DMS79 treated with DMSO at 0.1 percent for 48 hours (cell line): ENCODE results near the gene NOS1AP.

ENCODE experiments used
- DNase-seq: peaks from one replicate; lab custom pipeline; 2025; lab: John Stamatoyannopoulos, UW

The NOS1AP gene

DNA sequence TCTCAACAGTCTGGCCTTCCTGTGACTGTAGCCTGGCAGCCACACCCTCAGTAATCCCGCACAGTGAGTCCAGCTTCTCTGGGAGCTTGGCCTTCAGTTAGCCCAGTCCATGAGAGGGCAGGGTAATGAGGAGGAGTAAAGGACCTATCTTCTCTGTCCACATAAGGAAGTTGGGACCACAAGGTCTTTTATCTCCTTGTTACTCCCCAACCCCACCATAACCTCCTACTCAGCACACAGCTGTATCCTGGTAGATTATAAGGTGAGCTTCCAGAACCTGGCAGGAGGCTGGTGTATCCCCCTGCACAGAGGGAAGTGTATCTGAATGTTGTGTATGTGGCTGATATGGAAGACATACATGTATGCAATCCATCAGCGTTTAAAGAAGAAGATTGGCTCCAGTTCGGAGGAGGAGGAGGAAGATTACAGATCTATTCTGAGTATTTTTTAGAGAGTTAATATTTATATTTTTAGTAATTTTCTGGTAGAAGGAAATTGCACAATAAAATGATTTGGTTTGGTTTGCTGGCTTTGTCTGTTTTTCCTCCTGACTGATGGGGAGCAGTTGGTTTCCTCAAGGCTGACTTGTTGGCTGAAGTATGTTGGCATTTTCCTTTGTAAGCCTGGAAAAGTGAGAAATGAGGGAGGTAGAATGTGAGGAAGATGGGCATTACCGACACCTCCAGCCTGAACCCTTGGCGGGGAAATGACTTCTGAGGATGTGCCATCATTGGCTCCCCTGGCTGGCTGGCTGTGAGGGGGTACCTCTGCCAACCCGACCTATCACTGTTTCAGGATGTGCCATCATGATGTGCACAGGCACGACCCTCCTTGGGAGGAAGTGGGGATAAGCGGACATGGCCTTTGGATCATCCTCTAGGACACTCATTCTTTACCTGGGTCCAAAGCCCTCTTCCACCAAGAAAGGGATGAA is 317.1 kb downstream of the NOS1AP start:
- DNase-seq, result no peak

DNA sequence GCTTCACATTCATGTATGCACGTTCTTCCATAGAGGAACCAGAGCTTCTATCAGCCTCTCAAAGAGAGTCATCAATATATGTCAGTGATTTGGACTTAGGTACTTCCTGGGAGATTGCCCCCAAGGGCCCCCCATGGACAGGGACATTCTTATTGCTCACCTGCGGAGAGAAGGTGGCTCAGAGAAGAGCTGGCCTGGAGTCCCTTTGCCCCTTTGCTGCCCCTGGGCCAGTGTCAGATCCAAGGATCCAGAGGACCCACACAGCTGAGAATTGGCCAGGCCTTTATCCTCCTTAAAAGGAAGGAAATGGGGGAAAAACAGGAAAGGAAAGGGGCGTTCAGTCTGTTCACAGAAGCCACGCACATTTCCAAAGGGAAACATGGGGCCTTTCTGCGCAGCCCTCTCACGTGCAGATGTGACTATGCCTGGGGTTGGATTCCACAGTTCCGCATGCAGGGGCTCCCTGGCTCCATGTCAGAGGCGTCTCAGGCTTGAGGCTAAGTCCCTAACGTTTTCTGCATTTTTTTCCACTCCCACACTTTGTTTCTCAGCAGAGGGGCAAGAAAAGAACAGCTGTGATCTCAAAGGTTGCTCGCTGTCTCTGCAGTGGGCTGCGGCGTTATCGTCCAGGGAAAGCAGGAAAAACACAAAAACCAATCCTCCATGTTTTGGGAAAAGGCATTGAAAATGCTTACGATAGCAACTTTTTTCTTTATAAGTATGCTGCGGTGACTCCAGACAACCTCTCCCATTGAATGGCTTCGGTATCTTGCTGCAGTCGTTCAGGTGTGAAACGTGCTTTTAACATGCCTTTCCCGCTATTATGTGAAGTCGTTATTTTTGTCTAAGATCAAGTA is 318.0 kb downstream of the NOS1AP start:
- DNase-seq, result peak; percentile 15

DNA sequence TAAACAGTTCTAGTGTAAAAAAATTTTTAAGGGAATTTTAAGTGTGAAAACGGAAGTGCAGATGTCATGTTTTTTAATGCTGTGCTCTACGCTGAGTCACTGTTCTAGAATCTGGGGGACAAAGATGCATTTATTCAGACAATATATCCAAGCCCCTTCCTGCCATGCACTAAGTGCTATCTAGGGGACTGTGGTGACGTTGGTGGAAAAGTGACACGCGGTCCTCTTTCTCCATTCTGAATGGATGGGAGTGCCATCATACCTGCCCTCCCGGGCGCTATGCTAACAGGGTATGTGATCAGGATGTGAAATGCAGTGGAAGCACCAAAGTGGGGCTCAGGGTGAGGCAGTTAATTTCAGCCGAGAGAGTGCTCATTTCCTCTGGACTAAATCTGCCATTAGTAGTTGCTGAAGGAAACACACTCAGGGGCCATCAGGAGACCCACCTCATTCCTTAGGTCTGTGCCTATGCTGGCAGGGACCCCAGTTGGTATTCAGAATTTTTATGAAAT is 318.6 kb downstream of the NOS1AP start:
- no peak for DNase-seq

- no peak for DNase-seq
Measured at GRCh38 chr1:162388615-162389014, 319.1 kb downstream of the NOS1AP start.

GRCh38 chr1:162389021-162389818 is 319.7 kb downstream of the NOS1AP start:
- DNase-seq, result no peak

- DNase-seq, result no peak
Measured at GRCh38 chr1:162389971-162390370, 320.5 kb downstream of the NOS1AP start.

GRCh38 chr1:162390396-162391185 is 321.1 kb downstream of the NOS1AP start:
- peak; percentile 30 for DNase-seq

DNA sequence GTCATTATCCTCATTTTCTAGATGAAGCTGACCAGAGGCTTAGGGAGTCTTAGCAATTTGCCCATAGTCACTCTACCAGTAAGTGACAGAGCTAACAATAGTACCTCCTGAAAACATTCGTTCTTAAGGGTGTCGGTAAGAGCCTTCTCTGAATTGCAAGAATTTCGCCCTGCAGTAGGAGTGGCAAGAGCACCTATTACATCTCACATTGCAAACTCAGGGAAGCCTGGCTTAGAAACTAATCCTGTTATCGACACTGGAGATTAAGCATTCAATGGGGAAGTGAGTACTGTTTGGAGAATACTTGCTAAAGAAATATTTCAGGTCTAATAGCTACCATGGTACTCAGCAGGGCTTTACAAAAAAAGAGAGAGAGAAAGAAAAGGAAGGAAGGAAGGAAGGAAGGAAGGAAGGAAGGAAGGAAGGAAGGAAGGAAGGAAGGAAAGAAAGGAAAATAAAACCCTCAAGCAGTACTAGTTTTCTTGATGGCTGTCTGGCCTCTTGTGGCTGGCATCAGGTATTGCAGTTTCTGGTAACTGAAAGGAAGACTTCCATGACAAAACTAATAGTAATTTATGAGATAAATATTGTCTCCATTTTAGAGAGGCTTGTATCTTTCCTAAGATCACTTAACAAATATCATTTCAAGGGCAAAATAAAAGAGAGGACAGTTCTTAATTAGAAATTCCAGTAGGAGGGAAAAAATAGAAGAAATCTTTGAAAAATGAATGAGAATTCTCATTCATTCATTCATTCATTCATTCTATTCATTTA is 322.5 kb downstream of the NOS1AP start:
- DNase-seq, result peak; percentile 57

DNA sequence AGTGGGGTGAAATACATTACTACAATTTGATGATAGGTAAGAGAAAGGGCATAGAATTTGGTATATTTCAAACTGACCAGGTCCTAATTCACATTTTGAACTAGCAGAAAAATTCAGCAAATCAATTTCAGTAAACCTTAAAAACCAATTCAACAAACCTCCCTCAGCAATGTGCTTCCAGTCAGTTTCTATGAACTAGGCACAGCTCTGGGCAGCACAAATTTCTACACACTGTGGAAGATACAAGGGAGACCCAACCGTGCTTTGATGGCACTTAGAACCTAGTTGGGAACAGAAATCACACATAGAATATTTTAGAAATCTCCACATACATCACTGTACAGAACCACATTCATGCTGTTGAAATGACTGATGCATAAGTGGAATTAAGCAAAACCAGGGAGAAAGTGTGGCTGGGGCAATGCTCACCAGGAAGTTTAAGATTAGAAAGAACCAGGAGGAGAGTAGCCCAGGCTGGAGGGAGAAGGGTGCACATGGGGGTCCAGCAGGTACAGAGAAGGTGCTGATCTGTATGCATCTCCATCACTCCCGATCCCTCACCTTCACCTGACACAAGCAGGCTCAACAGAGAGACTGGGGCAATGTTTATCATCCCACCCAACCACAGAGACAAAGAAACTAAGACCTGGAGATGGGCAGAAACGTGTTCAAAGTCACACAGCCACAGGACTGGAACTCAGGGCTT is 326.9 kb downstream of the NOS1AP start:
- DNase-seq, result no peak

- DNase-seq, result no peak
Measured at GRCh38 chr1:162397039-162397448, 327.6 kb downstream of the NOS1AP start.

- DNase-seq, result no peak
Measured at GRCh38 chr1:162397943-162398560, 328.6 kb downstream of the NOS1AP start.

- DNase-seq, result no peak
Measured at GRCh38 chr1:162398999-162399580, 329.6 kb downstream of the NOS1AP start.

DNA sequence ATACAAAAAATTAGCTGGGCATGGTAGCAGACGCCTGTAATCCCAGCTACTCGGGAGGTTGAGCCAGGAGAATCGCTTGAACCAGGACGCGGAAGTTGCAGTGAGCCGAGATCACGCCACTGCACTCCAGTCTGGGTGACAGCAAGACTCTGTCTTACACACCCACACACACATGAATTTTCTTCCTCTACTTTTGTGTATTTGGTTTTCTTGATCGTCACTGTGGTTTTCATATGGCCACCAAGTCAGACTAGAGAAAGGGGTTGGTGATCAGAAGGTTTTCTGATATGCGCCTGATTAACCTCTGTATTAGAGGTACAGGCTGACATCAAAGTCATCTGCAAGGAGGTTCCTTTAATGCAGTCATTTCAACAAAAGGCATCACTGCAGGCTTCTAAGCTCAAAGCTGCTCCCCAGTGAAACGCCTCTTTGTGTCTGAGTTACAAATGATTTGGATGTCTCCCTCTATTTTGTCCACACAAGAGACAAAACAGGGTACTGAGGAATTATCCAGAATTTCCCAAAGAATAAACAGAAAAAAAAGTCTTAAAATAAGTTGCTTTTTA is 331.4 kb downstream of the NOS1AP start:
- no peak for DNase-seq

- no peak for DNase-seq
Measured at GRCh38 chr1:162404550-162405160, 335.2 kb downstream of the NOS1AP start.

- no peak for DNase-seq
Measured at GRCh38 chr1:162405800-162406199, 336.3 kb downstream of the NOS1AP start.

DNA sequence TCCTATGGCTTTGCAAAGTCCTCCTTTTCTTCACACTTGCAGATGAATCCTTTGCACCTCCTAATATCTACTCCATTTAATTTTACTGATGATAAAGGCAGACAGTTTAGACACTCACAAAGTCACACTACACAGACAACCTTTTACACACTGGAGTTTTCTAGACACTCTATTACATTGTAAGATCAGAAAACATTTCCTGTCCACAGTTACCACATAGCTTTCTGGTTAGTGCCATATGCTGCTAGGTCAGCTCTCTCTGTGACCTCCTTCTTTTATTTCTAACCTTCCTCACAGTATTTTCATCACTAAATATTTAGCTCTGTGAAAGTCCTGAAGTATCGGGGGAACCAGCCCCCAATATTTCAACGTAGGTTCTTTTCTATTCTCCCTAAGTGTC is 337.3 kb downstream of the NOS1AP start:
- no peak for DNase-seq

- DNase-seq, result no peak
Measured at GRCh38 chr1:162407539-162407938, 338.0 kb downstream of the NOS1AP start.

DNA sequence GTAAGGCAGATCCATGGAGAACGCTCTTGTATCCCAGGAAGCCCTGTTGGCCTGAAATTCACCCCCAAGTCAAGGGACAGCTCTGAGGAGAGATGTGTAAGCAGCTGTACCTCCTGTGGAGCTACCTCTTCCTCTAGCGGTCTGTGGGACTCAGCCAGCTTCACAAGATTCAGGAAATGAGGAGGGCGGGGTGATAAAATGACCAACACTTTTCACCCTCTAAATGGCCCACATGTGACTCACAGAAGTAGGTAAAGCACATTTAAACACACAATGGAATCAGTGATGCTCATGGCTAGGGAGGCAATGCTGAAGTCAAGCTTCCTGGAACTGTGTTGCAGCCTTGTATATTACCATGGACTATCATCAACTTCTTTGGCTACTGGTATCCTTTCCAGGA is 342.5 kb downstream of the NOS1AP start, which contains the start of gene SH2D1B:
TSS of gene SH2D1B (minus strand) at position 135 of the 400 bp plus-strand sequence. CDS start at position 15, 120 bp downstream.
- no peak for DNase-seq
